CD14-positive monocyte (primary cell): Measurements from ENCODE around the gene TMBIM4. TPM values are rescaled to one million over a fixed set of nuclear protein-coding genes. Genes with fewer than 3 reads are reported as not detected.

ENCODE experiments used
- DNase-seq, 3 donors: peaks; one replicate each; pipeline ENCODE4 v3.0.0-alpha.2; 2011 to 2022
- H2AFZ ChIP-seq: 2 replicates; pipeline ENCODE4 v1.6.0; 2012; ENCODE audit warnings: mild to moderate bottlenecking, low read depth, low read length, inconsistent platforms; ENCODE audit not compliant: insufficient read depth, poor library complexity, severe bottlenecking
- H3K27ac ChIP-seq, 2 donors: 1 replicate in 1 of 2; 2 replicates in 1 of 2; pipeline ENCODE4 v1.5.1; 2012 to 2013; ENCODE audit warnings: low read length in 2 of 2, control low read depth in 1 of 2, inconsistent platforms in 1 of 2, low read depth in 1 of 2, mild to moderate bottlenecking in 1 of 2
- H3K27me3 ChIP-seq, 2 donors: one replicate each; pipeline versions ENCODE4 v1.6.0 to v1.6.1; 2011 to 2013; ENCODE audit warnings: low read length in 2 of 2; ENCODE audit not compliant: control insufficient read depth in 2 of 2, insufficient read depth in 2 of 2
- H3K36me3 ChIP-seq, 2 donors: replicated peaks in 1 of 2; 1 replicate in 1 of 2; 2 replicates in 1 of 2; pipeline versions ENCODE4 v1.5.1 to v1.6.1; 2012 to 2013; ENCODE audit warnings: low read length in 2 of 2, control low read depth in 1 of 2, inconsistent platforms in 1 of 2, mild to moderate bottlenecking in 1 of 2; ENCODE audit not compliant: insufficient read depth in 2 of 2, control insufficient read depth in 1 of 2
- H3K4me1 ChIP-seq, 2 donors: 1 replicate in 1 of 2; 2 replicates in 1 of 2; pipeline versions ENCODE4 v1.5.1 to v1.6.1; 2012 to 2013; ENCODE audit warnings: low read length in 2 of 2, control low read depth in 1 of 2, inconsistent platforms in 1 of 2, mild to moderate bottlenecking in 1 of 2, moderate library complexity in 1 of 2; ENCODE audit not compliant: insufficient read depth in 2 of 2, control insufficient read depth in 1 of 2
- H3K4me2 ChIP-seq: replicated peaks from 2 replicates; pipeline ENCODE3; 2012; ENCODE audit warnings: low read length, moderate library complexity, mild to moderate bottlenecking; ENCODE audit not compliant: poor library complexity, severe bottlenecking; ENCODE audit errors: extremely low read depth
- H3K4me3 ChIP-seq, 3 experiments: fragments of 200-600 bp in 1 of 3; sonication (generic) in 1 of 3; replicated peaks in 1 of 3; 1 replicate in 2 of 3; 2 replicates in 1 of 3; pipeline ENCODE4 v1.5.1; 2011 to 2013; ENCODE audit warnings: low read length in 3 of 3, mild to moderate bottlenecking in 3 of 3, control low read depth in 2 of 3, low read depth in 2 of 3, inconsistent platforms in 1 of 3, moderate library complexity in 1 of 3
- H3K79me2 ChIP-seq: 2 replicates; pipeline ENCODE4 v1.6.0; 2012; ENCODE audit warnings: mild to moderate bottlenecking, control low read depth, inconsistent platforms, low read length, moderate library complexity; ENCODE audit not compliant: insufficient read depth
- H3K9ac ChIP-seq: 2 replicates; pipeline ENCODE4 v1.6.0; 2017; ENCODE audit warnings: low read length, mild to moderate bottlenecking; ENCODE audit not compliant: insufficient read depth, poor library complexity, severe bottlenecking
- H3K9me3 ChIP-seq, 2 donors: replicated peaks in 1 of 2; 1 replicate in 1 of 2; 2 replicates in 1 of 2; pipeline versions ENCODE4 v1.5.1 to v1.6.1; 2012 to 2013; ENCODE audit warnings: low read length in 2 of 2, control low read depth in 1 of 2; ENCODE audit not compliant: control insufficient read depth in 1 of 2, insufficient read depth in 1 of 2
- H4K20me1 ChIP-seq: 2 replicates; pipeline ENCODE4 v1.6.0; 2012; ENCODE audit warnings: mild to moderate bottlenecking, low read length, control low read depth, moderate library complexity; ENCODE audit not compliant: insufficient read depth
- H3K27ac Mint-ChIP-seq, 7 donors: one replicate each; pipeline ENCODE4 v1.8.0; 2020; ENCODE audit warnings: mild to moderate bottlenecking in 7 of 7, mixed read lengths in 7 of 7, moderate library complexity in 6 of 7, inconsistent platforms in 2 of 7
- H3K27me3 Mint-ChIP-seq, 3 donors: one replicate each; pipeline ENCODE4 v1.8.0; 2021 to 2022; ENCODE audit warnings: low read depth in 3 of 3, mild to moderate bottlenecking in 3 of 3, mixed read lengths in 3 of 3, moderate library complexity in 3 of 3, inconsistent platforms in 1 of 3
- H3K36me3 Mint-ChIP-seq, 2 donors: one replicate each; pipeline ENCODE4 v1.8.0; 2020; ENCODE audit warnings: mixed read lengths in 2 of 2, inconsistent platforms in 1 of 2, mild to moderate bottlenecking in 1 of 2
- H3K4me1 Mint-ChIP-seq: one replicate; pipeline ENCODE4 v1.8.0; 2020; ENCODE audit warnings: mild to moderate bottlenecking, mixed read lengths
- H3K4me3 Mint-ChIP-seq, 2 donors: one replicate each; pipeline ENCODE4 v1.8.0; 2020; ENCODE audit warnings: mild to moderate bottlenecking in 2 of 2, mixed read lengths in 2 of 2, moderate library complexity in 1 of 2
- H3K9me3 Mint-ChIP-seq, 7 donors: one replicate each; pipeline ENCODE4 v1.8.0; 2020 to 2022; ENCODE audit warnings: mixed read lengths in 7 of 7, mild to moderate bottlenecking in 6 of 7, moderate library complexity in 6 of 7, inconsistent platforms in 2 of 7
- CTCF ChIP-seq: fragments of 200-600 bp; IDR thresholded peaks from one replicate; pipeline ENCODE4 v1.8.0; 2022; ENCODE audit warnings: antibody characterized with exemption, mild to moderate bottlenecking
- WGBS: methylation state at CpG from one replicate; pipeline ENCODE4 v1.1.5; 2013; ENCODE audit warnings: missing lambda C conversion rate; ENCODE audit not compliant: insufficient coverage; 5-methylcytosine and 5-hydroxymethylcytosine counted together
- intact Hi-C, 2 donors: fragments of 100-400 bp; cut with micrococcal nuclease; formaldehyde crosslinking; loops; one replicate each; pipeline versions ENCODE4 v1.15.0 to v1.15.1; 2023
- polyA plus RNA-seq, 3 donors: library from polyadenylated mRNA; depleted of rRNA in 1 of 3; unstranded in 2 of 3; stranded (reverse) in 1 of 3; fragments of 300-500 nt in 2 of 3; fragments of >200 nt in 1 of 3; fragmentation: Illumina TruSeq in 2 of 3; gene quantifications; 1 replicate in 2 of 3; 2 replicates in 1 of 3; pipeline ENCODE4 v1.2.3, GENCODE V29; 2012 to 2021

The TMBIM4 gene
- polyA plus RNA-seq, 3 donors = 153 to 823 (median 694) TPM

- H3K4me1 Mint-ChIP-seq = peaks cover 13% of the 10 kb centered on the region
Measured at GRCh38 chr12:66115071-66115600, 54.7 kb downstream of the TMBIM4 start.

GRCh38 chr12:66113471-66113870, 56.3 kb downstream of the TMBIM4 start:
- Mint-ChIP-seq H3K9me3 (peaks cover 0 to 2% (median 0%) of the 10 kb centered on the region in 7 donors), H3K27ac (no peak overlapping the region), H3K4me3 (no peak overlapping the region), H3K27me3 (no peaks in the 10 kb centered on the region), H3K4me1 (peaks cover 6% of the 10 kb centered on the region), H3K36me3 (peaks cover 2 to 3% of the 10 kb centered on the region in 2 donors)
- no CpG with 5 or more reads among the region's 1 CpG for WGBS
- Histone ChIP-seq H3K27ac (no peak overlapping the region), H3K36me3 (peaks cover 0 to 5% of the 10 kb centered on the region in 2 donors), H3K4me3 (no peak overlapping the region), H3K4me2 (no peak overlapping the region), H3K27me3 (no peaks in the 10 kb centered on the region), H3K9me3 (no peaks in the 10 kb centered on the region), H4K20me1 (no peaks in the 10 kb centered on the region), H3K79me2 (no peaks in the 10 kb centered on the region), H3K4me1 (peaks cover 0 to 4% of the 10 kb centered on the region in 2 donors), H2AFZ (no peak overlapping the region), H3K9ac (no peak overlapping the region)
- intact Hi-C loops = no loop called here
- DNase-seq = no peak
- TF ChIP-seq CTCF = no peak

More at GRCh38 chr12:66115071-66115600, 54.7 kb downstream of the TMBIM4 start:
- H3K27me3 Mint-ChIP-seq = peaks cover 0 to 2% (median 0%) of the 10 kb centered on the region in 3 donors
- peaks cover 0 to 2% (median 0%) of the 10 kb centered on the region in 7 donors for H3K9me3 Mint-ChIP-seq
- peaks cover 9 to 12% of the 10 kb centered on the region in 2 donors for H3K36me3 Mint-ChIP-seq
- Histone ChIP-seq H3K4me2 (no peak overlapping the region), H3K27me3 (no peaks in the 10 kb centered on the region), H3K4me3 (no peak overlapping the region), H3K27ac (no peak overlapping the region), H3K4me1 (peaks cover 8 to 16% of the 10 kb centered on the region in 2 donors), H3K36me3 (peaks cover 5 to 18% of the 10 kb centered on the region in 2 donors), H3K9me3 (no peaks in the 10 kb centered on the region), H4K20me1 (no peaks in the 10 kb centered on the region), H3K79me2 (no peaks in the 10 kb centered on the region), H3K9ac (no peak overlapping the region), H2AFZ (no peak overlapping the region)
- intact Hi-C loops = no loop called here
- no peak for DNase-seq
- no peak for TF ChIP-seq CTCF
- no peak overlapping the region for H3K4me3 Mint-ChIP-seq
- no CpG with 5 or more reads among the region's 4 CpGs for WGBS
- H3K27ac Mint-ChIP-seq = no peak overlapping the region
